Astrocyte (in vitro differentiated cells and primary cell): ENCODE data around the gene SEPSECS. TPM values are rescaled to one million over a fixed set of nuclear protein-coding genes. Genes with fewer than 3 reads are reported as not detected.

Source experiments
- DNase-seq: peaks from one replicate; pipeline ENCODE4 v3.0.0-alpha.2; 2010; ENCODE audit warnings: low read depth
- FAIRE-seq: peaks from 2 replicates; lab custom pipeline; 2011; peaks lifted over from hg19 to GRCh38; lab: Jason Lieb, UNC
- H2AFZ ChIP-seq: 2 replicates; pipeline ENCODE4 v1.6.0; 2012; ENCODE audit warnings: low read depth, low read length, inconsistent platforms
- H3K27ac ChIP-seq: 2 replicates; pipeline ENCODE4 v1.5.1; 2011; ENCODE audit warnings: low read depth, low read length, inconsistent platforms
- H3K27me3 ChIP-seq: 2 replicates; pipeline ENCODE4 v1.6.0; 2011; ENCODE audit warnings: low read length, inconsistent platforms; ENCODE audit not compliant: insufficient read depth
- H3K36me3 ChIP-seq: 2 replicates; pipeline ENCODE4 v1.5.1; 2011; ENCODE audit warnings: low read length, inconsistent platforms; ENCODE audit not compliant: insufficient read depth
- H3K4me1 ChIP-seq: 2 replicates; pipeline ENCODE4 v1.5.1; 2011; ENCODE audit warnings: low read length, inconsistent platforms; ENCODE audit not compliant: insufficient read depth
- H3K4me2 ChIP-seq: 2 replicates; pipeline ENCODE4 v1.6.0; 2012; ENCODE audit warnings: low read length, inconsistent platforms
- H3K4me3 ChIP-seq: 2 replicates; pipeline ENCODE4 v1.5.1; 2011; ENCODE audit warnings: low read depth, mild to moderate bottlenecking, low read length, inconsistent platforms; ENCODE audit not compliant: insufficient read depth
- H3K79me2 ChIP-seq: 2 replicates; pipeline ENCODE4 v1.6.0; 2012; ENCODE audit warnings: mild to moderate bottlenecking, low read length, inconsistent platforms; ENCODE audit not compliant: insufficient read depth
- H3K9ac ChIP-seq: 2 replicates; pipeline ENCODE4 v1.6.0; 2012; ENCODE audit warnings: mild to moderate bottlenecking, low read length, inconsistent platforms
- H3K9me3 ChIP-seq: 2 replicates; pipeline ENCODE4 v1.5.1; 2012; ENCODE audit warnings: low read depth, mild to moderate bottlenecking, low read length, inconsistent platforms; ENCODE audit not compliant: insufficient read depth
- H4K20me1 ChIP-seq: 2 replicates; pipeline ENCODE4 v1.6.0; 2012; ENCODE audit warnings: low read length, inconsistent platforms; ENCODE audit not compliant: insufficient read depth
- H3K27ac Mint-ChIP-seq: one replicate; pipeline ENCODE4 v1.8.0; 2021; ENCODE audit warnings: mild to moderate bottlenecking, mixed read lengths; ENCODE audit not compliant: unreplicated experiment
- H3K27me3 Mint-ChIP-seq: one replicate; pipeline ENCODE4 v1.8.0; 2021; ENCODE audit warnings: low read depth, mixed read lengths; ENCODE audit not compliant: unreplicated experiment
- H3K36me3 Mint-ChIP-seq: one replicate; pipeline ENCODE4 v1.8.0; 2021; ENCODE audit warnings: low read depth, mixed read lengths; ENCODE audit not compliant: unreplicated experiment
- H3K4me1 Mint-ChIP-seq: one replicate; pipeline ENCODE4 v1.8.0; 2021; ENCODE audit warnings: low read depth, mixed read lengths; ENCODE audit not compliant: unreplicated experiment
- H3K4me3 Mint-ChIP-seq: one replicate; pipeline ENCODE4 v1.8.0; 2021; ENCODE audit warnings: mild to moderate bottlenecking, moderate library complexity, mixed read lengths; ENCODE audit not compliant: unreplicated experiment
- H3K9me3 Mint-ChIP-seq: one replicate; pipeline ENCODE4 v1.8.0; 2021; ENCODE audit warnings: mild to moderate bottlenecking, mixed read lengths; ENCODE audit not compliant: unreplicated experiment
- EZH2 ChIP-seq: IDR thresholded peaks from 2 replicates; pipeline ENCODE4 v1.6.1; 2012; ENCODE audit warnings: mild to moderate bottlenecking, low read length, inconsistent platforms; ENCODE audit not compliant: insufficient read depth
- total RNA-seq: library from RNA; stranded (reverse); gene quantifications from 2 replicates; pipeline ENCODE4 v1.2.1, GENCODE V29; 2021
- TF ChIP-seq, protein P1 (sequence below): IDR thresholded peaks from 2 replicates; pipeline ENCODE4 v1.5.1; 2011; ENCODE audit warnings: low read depth, mild to moderate bottlenecking, inconsistent platforms, low read length, moderate library complexity; ENCODE audit not compliant: insufficient read depth

Gene SEPSECS
- total RNA-seq, 1 donor from 2014 or later: 4.2 TPM

DNA sequence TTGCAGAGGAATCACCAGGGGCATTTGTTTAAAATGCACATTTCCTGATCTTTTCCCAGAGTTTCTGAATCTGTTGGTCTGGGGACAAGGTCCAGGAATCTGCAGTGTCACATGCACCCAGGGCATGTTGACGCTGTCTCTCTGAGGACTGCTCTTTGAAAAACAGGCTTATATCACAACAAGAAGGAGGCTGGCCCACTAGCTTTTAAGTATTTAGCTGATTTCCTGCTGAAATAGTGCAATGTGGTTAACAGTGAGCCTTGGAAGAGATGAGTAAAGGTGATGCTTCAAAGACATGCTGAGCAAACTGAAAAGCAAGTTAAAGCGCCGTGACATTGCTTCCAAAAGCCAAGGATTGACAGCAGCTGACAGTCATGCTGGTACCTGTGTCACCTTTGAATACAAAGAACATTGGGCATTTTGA lies 18.6 kb upstream of the SEPSECS start:
- no peak for TF ChIP-seq EZH2
- TF ChIP-seq, protein P1, sequence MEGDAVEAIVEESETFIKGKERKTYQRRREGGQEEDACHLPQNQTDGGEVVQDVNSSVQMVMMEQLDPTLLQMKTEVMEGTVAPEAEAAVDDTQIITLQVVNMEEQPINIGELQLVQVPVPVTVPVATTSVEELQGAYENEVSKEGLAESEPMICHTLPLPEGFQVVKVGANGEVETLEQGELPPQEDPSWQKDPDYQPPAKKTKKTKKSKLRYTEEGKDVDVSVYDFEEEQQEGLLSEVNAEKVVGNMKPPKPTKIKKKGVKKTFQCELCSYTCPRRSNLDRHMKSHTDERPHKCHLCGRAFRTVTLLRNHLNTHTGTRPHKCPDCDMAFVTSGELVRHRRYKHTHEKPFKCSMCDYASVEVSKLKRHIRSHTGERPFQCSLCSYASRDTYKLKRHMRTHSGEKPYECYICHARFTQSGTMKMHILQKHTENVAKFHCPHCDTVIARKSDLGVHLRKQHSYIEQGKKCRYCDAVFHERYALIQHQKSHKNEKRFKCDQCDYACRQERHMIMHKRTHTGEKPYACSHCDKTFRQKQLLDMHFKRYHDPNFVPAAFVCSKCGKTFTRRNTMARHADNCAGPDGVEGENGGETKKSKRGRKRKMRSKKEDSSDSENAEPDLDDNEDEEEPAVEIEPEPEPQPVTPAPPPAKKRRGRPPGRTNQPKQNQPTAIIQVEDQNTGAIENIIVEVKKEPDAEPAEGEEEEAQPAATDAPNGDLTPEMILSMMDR: no peak
- Histone ChIP-seq H3K36me3 (no peaks in the 10 kb centered on the region), H3K4me1 (peaks cover 8% of the 10 kb centered on the region), H3K27ac (no peak overlapping the region), H2AFZ (no peak overlapping the region), H3K27me3 (no peaks in the 10 kb centered on the region), H3K4me3 (no peak overlapping the region), H3K4me2 (no peak overlapping the region), H3K9me3 (no peaks in the 10 kb centered on the region), H3K9ac (no peak overlapping the region), H4K20me1 (no peaks in the 10 kb centered on the region), H3K79me2 (no peaks in the 10 kb centered on the region)
- no peaks in the 10 kb centered on the region for H3K36me3 Mint-ChIP-seq
- H3K27me3 Mint-ChIP-seq: no peaks in the 10 kb centered on the region
- peaks cover 15% of the 10 kb centered on the region for H3K4me1 Mint-ChIP-seq
- no peak overlapping the region for H3K4me3 Mint-ChIP-seq
- no peak overlapping the region for H3K27ac Mint-ChIP-seq
- H3K9me3 Mint-ChIP-seq: no peaks in the 10 kb centered on the region
- DNase-seq: no peak
- no peak for FAIRE-seq

DNA sequence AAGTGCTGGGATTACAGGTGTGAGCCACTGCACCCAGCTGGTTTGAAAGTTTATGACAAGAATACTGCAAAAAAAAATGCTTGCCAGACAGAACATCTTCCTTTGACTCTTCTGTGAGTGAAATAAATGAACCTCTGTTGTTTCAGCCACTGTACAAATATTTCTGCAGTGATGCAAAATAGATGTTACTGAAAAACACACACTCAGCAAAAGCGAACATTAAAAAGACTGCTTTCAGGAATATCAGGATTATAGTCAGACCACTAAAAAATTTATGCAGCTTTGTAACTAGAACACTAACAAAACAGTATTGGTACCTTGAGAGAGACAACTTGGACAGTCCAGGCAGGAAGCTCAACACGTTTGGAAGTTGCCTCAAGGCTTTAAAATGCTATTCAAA lies 16.9 kb upstream of the SEPSECS start:
- H3K4me3 ChIP-seq: no peak overlapping the region
- no peak overlapping the region for H2AFZ ChIP-seq
- no peaks in the 10 kb centered on the region for H3K27me3 ChIP-seq
- no peak overlapping the region for H3K27ac Mint-ChIP-seq
- no peak overlapping the region for H3K9ac ChIP-seq
- no peaks in the 10 kb centered on the region for H3K79me2 ChIP-seq
- no peaks in the 10 kb centered on the region for H3K36me3 Mint-ChIP-seq
- H3K27me3 Mint-ChIP-seq: no peaks in the 10 kb centered on the region
- H3K4me1 ChIP-seq: peaks cover 22% of the 10 kb centered on the region
- no peak overlapping the region for H3K27ac ChIP-seq
- FAIRE-seq: no peak
- no peak overlapping the region for H3K4me3 Mint-ChIP-seq
- H3K9me3 ChIP-seq: no peaks in the 10 kb centered on the region
- TF ChIP-seq, protein P1: no peak
- no peak for TF ChIP-seq EZH2
- no peaks in the 10 kb centered on the region for H3K36me3 ChIP-seq
- H3K4me1 Mint-ChIP-seq: peaks cover 30% of the 10 kb centered on the region
- H3K9me3 Mint-ChIP-seq: no peaks in the 10 kb centered on the region
- H4K20me1 ChIP-seq: no peaks in the 10 kb centered on the region
- DNase-seq: no peak
- no peak overlapping the region for H3K4me2 ChIP-seq

DNA sequence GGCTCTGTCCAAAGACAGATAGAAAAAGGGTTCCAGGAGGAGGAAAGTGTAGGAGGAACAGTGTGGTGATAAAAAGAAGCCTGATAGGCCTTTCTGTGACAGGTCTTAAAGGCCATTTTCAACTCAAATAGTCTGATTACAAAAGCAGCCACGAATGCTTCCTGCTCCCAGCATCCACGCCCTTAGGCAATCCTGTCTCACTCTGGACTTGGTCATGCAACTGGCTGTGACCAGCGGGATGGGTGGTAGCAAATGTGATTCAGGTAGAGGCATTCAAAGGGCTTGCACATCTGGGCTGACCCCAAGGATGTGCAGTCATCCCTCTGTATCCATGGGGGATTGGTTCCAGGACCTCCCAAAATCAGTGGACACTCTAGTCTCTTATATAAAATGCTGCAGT lies 14.4 kb upstream of the SEPSECS start:
- no peak overlapping the region for H3K4me2 ChIP-seq
- no peak for DNase-seq
- Mint-ChIP-seq H3K9me3 (no peaks in the 10 kb centered on the region), H3K4me3 (no peak overlapping the region), H3K27me3 (no peaks in the 10 kb centered on the region), H3K36me3 (no peaks in the 10 kb centered on the region), H3K27ac (no peak overlapping the region), H3K4me1 (peaks cover 37% of the 10 kb centered on the region)
- H3K79me2 ChIP-seq: no peaks in the 10 kb centered on the region
- no peaks in the 10 kb centered on the region for H3K36me3 ChIP-seq
- no peaks in the 10 kb centered on the region for H3K27me3 ChIP-seq
- H3K9ac ChIP-seq: no peak overlapping the region
- TF ChIP-seq, protein P1: no peak
- TF ChIP-seq EZH2: no peak
- H3K4me3 ChIP-seq: no peak overlapping the region
- H3K4me1 ChIP-seq: peaks cover 24% of the 10 kb centered on the region
- H4K20me1 ChIP-seq: no peaks in the 10 kb centered on the region
- H3K9me3 ChIP-seq: no peaks in the 10 kb centered on the region
- H2AFZ ChIP-seq: no peak overlapping the region
- FAIRE-seq: no peak
- no peak overlapping the region for H3K27ac ChIP-seq
